ENCODE data around the gene CBL. TPM values are rescaled to one million over a fixed set of nuclear protein-coding genes. Genes with fewer than 3 reads are reported as not detected.

CBL gene
- total RNA-seq, 1 experiment from 2014 or later, result 45.6 TPM

DNA sequence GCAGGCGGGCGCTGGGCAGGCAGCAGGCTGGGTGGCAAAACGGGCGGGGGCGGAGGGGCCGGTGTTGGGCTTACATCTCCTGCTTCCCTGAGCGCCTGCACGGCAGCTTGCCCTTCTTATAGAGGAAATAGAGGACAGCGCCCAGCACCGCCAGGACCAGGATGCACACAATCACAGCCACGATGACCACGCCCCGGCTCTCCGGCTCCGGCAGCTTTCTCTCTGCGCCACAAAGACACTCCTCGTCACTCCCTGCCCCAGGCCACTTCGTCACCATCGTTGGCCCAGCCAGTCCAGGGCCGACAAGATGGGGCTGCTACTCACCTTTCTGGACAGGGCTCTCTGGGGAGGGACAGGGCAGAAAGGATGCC, 104.5 kb downstream of the CBL start (continued):
- TF ChIP-seq, protein P1, sequence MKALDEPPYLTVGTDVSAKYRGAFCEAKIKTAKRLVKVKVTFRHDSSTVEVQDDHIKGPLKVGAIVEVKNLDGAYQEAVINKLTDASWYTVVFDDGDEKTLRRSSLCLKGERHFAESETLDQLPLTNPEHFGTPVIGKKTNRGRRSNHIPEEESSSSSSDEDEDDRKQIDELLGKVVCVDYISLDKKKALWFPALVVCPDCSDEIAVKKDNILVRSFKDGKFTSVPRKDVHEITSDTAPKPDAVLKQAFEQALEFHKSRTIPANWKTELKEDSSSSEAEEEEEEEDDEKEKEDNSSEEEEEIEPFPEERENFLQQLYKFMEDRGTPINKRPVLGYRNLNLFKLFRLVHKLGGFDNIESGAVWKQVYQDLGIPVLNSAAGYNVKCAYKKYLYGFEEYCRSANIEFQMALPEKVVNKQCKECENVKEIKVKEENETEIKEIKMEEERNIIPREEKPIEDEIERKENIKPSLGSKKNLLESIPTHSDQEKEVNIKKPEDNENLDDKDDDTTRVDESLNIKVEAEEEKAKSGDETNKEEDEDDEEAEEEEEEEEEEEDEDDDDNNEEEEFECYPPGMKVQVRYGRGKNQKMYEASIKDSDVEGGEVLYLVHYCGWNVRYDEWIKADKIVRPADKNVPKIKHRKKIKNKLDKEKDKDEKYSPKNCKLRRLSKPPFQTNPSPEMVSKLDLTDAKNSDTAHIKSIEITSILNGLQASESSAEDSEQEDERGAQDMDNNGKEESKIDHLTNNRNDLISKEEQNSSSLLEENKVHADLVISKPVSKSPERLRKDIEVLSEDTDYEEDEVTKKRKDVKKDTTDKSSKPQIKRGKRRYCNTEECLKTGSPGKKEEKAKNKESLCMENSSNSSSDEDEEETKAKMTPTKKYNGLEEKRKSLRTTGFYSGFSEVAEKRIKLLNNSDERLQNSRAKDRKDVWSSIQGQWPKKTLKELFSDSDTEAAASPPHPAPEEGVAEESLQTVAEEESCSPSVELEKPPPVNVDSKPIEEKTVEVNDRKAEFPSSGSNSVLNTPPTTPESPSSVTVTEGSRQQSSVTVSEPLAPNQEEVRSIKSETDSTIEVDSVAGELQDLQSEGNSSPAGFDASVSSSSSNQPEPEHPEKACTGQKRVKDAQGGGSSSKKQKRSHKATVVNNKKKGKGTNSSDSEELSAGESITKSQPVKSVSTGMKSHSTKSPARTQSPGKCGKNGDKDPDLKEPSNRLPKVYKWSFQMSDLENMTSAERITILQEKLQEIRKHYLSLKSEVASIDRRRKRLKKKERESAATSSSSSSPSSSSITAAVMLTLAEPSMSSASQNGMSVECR (CRISPR knock-in tag; IDR thresholded peaks at IDR 0.05; ENCODE audit: borderline replicate concordance), result no peak
- TF ChIP-seq, protein P2, sequence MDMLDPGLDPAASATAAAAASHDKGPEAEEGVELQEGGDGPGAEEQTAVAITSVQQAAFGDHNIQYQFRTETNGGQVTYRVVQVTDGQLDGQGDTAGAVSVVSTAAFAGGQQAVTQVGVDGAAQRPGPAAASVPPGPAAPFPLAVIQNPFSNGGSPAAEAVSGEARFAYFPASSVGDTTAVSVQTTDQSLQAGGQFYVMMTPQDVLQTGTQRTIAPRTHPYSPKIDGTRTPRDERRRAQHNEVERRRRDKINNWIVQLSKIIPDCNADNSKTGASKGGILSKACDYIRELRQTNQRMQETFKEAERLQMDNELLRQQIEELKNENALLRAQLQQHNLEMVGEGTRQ (CRISPR knock-in tag; IDR thresholded peaks at IDR 0.05), result no peak
- no peak for TF ChIP-seq CTCF (IDR thresholded peaks at IDR 0.05)
- TF ChIP-seq ZBTB21 (CRISPR knock-in tag; IDR thresholded peaks at IDR 0.05; ENCODE audit: borderline replicate concordance), result no peak
- TF ChIP-seq PRDM15 (CRISPR knock-in tag; IDR thresholded peaks at IDR 0.05), result no peak
- no peak for TF ChIP-seq ZNF396 (CRISPR knock-in tag; IDR thresholded peaks at IDR 0.05; ENCODE audit: borderline replicate concordance)
- TF ChIP-seq, protein P3, sequence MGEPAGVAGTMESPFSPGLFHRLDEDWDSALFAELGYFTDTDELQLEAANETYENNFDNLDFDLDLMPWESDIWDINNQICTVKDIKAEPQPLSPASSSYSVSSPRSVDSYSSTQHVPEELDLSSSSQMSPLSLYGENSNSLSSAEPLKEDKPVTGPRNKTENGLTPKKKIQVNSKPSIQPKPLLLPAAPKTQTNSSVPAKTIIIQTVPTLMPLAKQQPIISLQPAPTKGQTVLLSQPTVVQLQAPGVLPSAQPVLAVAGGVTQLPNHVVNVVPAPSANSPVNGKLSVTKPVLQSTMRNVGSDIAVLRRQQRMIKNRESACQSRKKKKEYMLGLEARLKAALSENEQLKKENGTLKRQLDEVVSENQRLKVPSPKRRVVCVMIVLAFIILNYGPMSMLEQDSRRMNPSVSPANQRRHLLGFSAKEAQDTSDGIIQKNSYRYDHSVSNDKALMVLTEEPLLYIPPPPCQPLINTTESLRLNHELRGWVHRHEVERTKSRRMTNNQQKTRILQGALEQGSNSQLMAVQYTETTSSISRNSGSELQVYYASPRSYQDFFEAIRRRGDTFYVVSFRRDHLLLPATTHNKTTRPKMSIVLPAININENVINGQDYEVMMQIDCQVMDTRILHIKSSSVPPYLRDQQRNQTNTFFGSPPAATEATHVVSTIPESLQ (CRISPR knock-in tag; IDR thresholded peaks at IDR 0.05), result no peak
- no peak for TF ChIP-seq ATF3 (CRISPR knock-in tag; conservative IDR thresholded peaks at IDR 0.05)
- no peak for TF ChIP-seq FOXK1 (CRISPR knock-in tag; IDR thresholded peaks at IDR 0.05)
- TF ChIP-seq ZNF232 (CRISPR knock-in tag; IDR thresholded peaks at IDR 0.05), result no peak
- TF ChIP-seq ZNF512 (CRISPR knock-in tag; IDR thresholded peaks at IDR 0.05; ENCODE audit: borderline replicate concordance), result no peak
